HepG2 (cell line): ENCODE results near the gene HAUS2. TPM values are rescaled to one million over a fixed set of nuclear protein-coding genes. Genes with fewer than 3 reads are reported as not detected.
A peak's percentile ranks its signal among the peaks of the same experiment; 100 is the strongest.

Experiments used
- AGO1 ChIP-seq: fragments of 200-400 bp; formaldehyde crosslinking; IDR thresholded peaks from 2 replicates; pipeline ENCODE4 v1.6.1; 2017; ENCODE audit warnings: mild to moderate bottlenecking, low read depth, low read length, moderate library complexity; ENCODE audit not compliant: poor library complexity, severe bottlenecking
- BORCS8-MEF2B ChIP-seq: sonication (generic); formaldehyde crosslinking; IDR thresholded peaks from 2 replicates; pipeline ENCODE4 v1.8.0; 2022; ENCODE audit warnings: mild to moderate bottlenecking, missing genetic modification reagents
- CREB1 ChIP-seq, 2 experiments: fragments of 450-650 bp in 1 of 2; IDR thresholded peaks; 2 replicates each; pipeline ENCODE4 v1.6.1; 2016 to 2017; ENCODE audit warnings: control low read depth in 1 of 2, mild to moderate bottlenecking in 1 of 2, missing compliant biosample characterization in 1 of 2, missing genetic modification characterization in 1 of 2
- HNF1A ChIP-seq, 2 experiments: sonication (generic) in 1 of 2; formaldehyde crosslinking in 1 of 2; IDR thresholded peaks; 2 replicates each; pipeline versions ENCODE4 v1.4.0 to v1.6.1; 2016 to 2020; ENCODE audit warnings: borderline replicate concordance in 1 of 2, low read depth in 1 of 2, mild to moderate bottlenecking in 1 of 2, missing genetic modification reagents in 1 of 2
- KDM2A ChIP-seq: sonication (generic); formaldehyde crosslinking; IDR thresholded peaks from 2 replicates; pipeline ENCODE4 v1.4.0; 2020; ENCODE audit warnings: low read depth, missing genetic modification reagents, borderline replicate concordance
- MAFK ChIP-seq, 2 experiments: IDR thresholded peaks in 1 of 2; conservative IDR thresholded peaks in 1 of 2; 2 replicates each; pipeline ENCODE4 v1.6.1; 2011; ENCODE audit warnings: improper control_type of control experiment in 2 of 2, low read length in 2 of 2
- MED8 ChIP-seq: sonication (generic); formaldehyde crosslinking; IDR thresholded peaks from 2 replicates; pipeline ENCODE4 v1.8.1; 2023; ENCODE audit warnings: mild to moderate bottlenecking, missing genetic modification reagents; ENCODE audit not compliant: insufficient replicate concordance
- NFE2L1 ChIP-seq: sonication (generic); formaldehyde crosslinking; IDR thresholded peaks from 2 replicates; pipeline ENCODE4 v1.4.0; 2020; ENCODE audit warnings: missing genetic modification reagents, mild to moderate bottlenecking, borderline replicate concordance
- RBAK ChIP-seq: sonication (generic); formaldehyde crosslinking; IDR thresholded peaks from 2 replicates; pipeline ENCODE4 v1.5.1; 2020; ENCODE audit warnings: mild to moderate bottlenecking, missing genetic modification reagents
- SRSF9 ChIP-seq: fragments of 200-400 bp; formaldehyde crosslinking; IDR thresholded peaks from 2 replicates; pipeline ENCODE4 v1.6.1; 2018; ENCODE audit warnings: borderline replicate concordance, mild to moderate bottlenecking, low read depth, low read length; ENCODE audit not compliant: insufficient read depth, poor library complexity, severe bottlenecking
- ZFX ChIP-seq: sonication (generic); formaldehyde crosslinking; IDR thresholded peaks from 2 replicates; pipeline ENCODE4 v1.4.0; 2020; ENCODE audit warnings: mild to moderate bottlenecking, low read depth, missing genetic modification reagents, moderate library complexity
- ZNF256 ChIP-seq: sonication (generic); formaldehyde crosslinking; conservative IDR thresholded peaks from 2 replicates; pipeline ENCODE4 v1.4.0; 2020; ENCODE audit warnings: missing genetic modification reagents
- ZNF510 ChIP-seq: sonication (generic); formaldehyde crosslinking; IDR thresholded peaks from 2 replicates; pipeline ENCODE4 v1.4.0; 2020; ENCODE audit warnings: low read depth, mild to moderate bottlenecking, missing genetic modification reagents
- ZNF556 ChIP-seq: sonication (generic); formaldehyde crosslinking; IDR thresholded peaks from 2 replicates; pipeline ENCODE4 v1.4.0; 2020; ENCODE audit warnings: mild to moderate bottlenecking, missing genetic modification reagents, borderline replicate concordance
- ZNF572 ChIP-seq: sonication (generic); formaldehyde crosslinking; IDR thresholded peaks from 2 replicates; pipeline ENCODE4 v1.5.1; 2020; ENCODE audit warnings: mild to moderate bottlenecking, missing genetic modification reagents
- ZNF598 ChIP-seq: sonication (generic); formaldehyde crosslinking; IDR thresholded peaks from 2 replicates; pipeline ENCODE4 v1.5.1; 2020; ENCODE audit warnings: mild to moderate bottlenecking, missing genetic modification reagents, borderline replicate concordance
- ZNF614 ChIP-seq: IDR thresholded peaks from 2 replicates; pipeline ENCODE4 v1.6.1; 2018; ENCODE audit warnings: missing biosample characterization, missing genetic modification reagents, inconsistent platforms, borderline replicate concordance
- ZNF652 ChIP-seq: IDR thresholded peaks from 2 replicates; pipeline ENCODE4 v1.6.1; 2016; ENCODE audit warnings: low read depth, borderline replicate concordance
- polyA plus RNA-seq, 8 experiments: library from polyadenylated mRNA; depleted of rRNA in 3 of 8; stranded (reverse) in 7 of 8; unstranded in 1 of 8; fragments of >200 nt; fragmentation: Illumina TruSeq in 4 of 8; extraction: Trizol in 4 of 8; gene quantifications; 2 replicates each; pipeline versions ENCODE4 v1.2.1 to v1.2.3, GENCODE V29; 2011 to 2016; ENCODE audit warnings: low read depth in 4 of 8, missing spikeins in 1 of 8, mixed read lengths in 1 of 8; ENCODE audit not compliant: insufficient read depth in 1 of 8
- total RNA-seq, 5 experiments: library from RNA; depleted of rRNA; stranded (reverse); fragments of >200 nt; fragmentation: Illumina TruSeq; extraction: Trizol; gene quantifications; 2 replicates each; pipeline ENCODE4 v1.2.3, GENCODE V29; 2016; ENCODE audit warnings: low read depth in 1 of 5
- TF ChIP-seq, protein P1 (sequence below): sonication (generic); formaldehyde crosslinking; conservative IDR thresholded peaks from 2 replicates; pipeline ENCODE4 v1.8.0; 2022; ENCODE audit warnings: mild to moderate bottlenecking, moderate library complexity, missing genetic modification reagents
- TF ChIP-seq, protein P2 (sequence below): sonication (generic); formaldehyde crosslinking; IDR thresholded peaks from 2 replicates; pipeline ENCODE4 v1.4.0; 2020; ENCODE audit warnings: missing genetic modification reagents, borderline replicate concordance

The HAUS2 gene
- total and polyA plus RNA-seq, 2 of the 13 experiments (the other 11 are each of a cell fraction or from before 2014, with no cell fraction given) = 11.6 to 32.9 TPM

DNA sequence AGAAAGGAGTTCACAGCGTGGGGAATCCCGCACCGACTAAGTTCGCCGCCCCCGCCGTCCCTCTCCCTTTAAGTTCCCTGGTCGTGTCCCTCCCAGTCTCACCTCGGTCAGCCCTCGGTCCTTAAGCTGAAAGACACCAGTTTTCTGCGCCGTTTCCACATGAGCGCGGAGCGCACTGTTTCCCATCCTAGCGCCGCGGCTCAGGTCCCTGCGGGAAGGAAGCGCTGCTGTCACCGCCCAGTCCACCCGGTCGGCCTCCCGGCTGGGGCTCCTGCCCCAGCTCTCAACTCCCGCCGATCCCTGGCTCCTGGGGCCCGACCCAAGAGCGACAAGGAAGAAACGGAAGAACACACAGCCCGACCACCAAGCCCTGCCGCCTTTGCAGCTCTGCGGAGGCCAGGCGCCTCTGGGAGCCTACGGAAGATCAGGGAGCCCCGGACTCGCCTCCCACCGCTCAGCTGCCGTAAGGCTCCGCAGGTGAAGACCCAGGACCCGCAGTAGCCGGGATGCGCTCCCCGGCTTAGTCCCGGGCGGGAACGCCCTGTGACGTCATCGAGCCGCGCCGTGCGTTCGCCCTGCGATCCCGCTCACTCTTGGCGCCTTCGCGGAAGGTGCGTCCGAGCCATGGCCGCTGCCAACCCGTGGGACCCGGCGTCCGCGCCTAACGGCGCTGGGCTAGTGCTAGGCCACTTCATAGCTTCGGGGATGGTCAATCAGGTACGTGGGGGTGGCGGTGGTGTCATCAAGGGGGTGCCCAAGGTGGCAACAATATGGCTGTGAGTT lies at the start of gene HAUS2, which contains the start of gene LRRC57 (continued):
- TF ChIP-seq HNF1A (IDR thresholded peaks at IDR 0.05; ENCODE audit: low read depth) = no peak
- peak; percentile 58; the same call in 1 of the 2 replicates for TF ChIP-seq HNF1A (CRISPR knock-in tag; IDR thresholded peaks at IDR 0.05; ENCODE audit: borderline replicate concordance)
- TF ChIP-seq RBAK (CRISPR knock-in tag) = no peak; the same call in 1 of the 2 replicates
- peak; percentile 78 for TF ChIP-seq AGO1
- TF ChIP-seq ZFX (CRISPR knock-in tag) = peak; percentile 89
- TF ChIP-seq, protein P1, sequence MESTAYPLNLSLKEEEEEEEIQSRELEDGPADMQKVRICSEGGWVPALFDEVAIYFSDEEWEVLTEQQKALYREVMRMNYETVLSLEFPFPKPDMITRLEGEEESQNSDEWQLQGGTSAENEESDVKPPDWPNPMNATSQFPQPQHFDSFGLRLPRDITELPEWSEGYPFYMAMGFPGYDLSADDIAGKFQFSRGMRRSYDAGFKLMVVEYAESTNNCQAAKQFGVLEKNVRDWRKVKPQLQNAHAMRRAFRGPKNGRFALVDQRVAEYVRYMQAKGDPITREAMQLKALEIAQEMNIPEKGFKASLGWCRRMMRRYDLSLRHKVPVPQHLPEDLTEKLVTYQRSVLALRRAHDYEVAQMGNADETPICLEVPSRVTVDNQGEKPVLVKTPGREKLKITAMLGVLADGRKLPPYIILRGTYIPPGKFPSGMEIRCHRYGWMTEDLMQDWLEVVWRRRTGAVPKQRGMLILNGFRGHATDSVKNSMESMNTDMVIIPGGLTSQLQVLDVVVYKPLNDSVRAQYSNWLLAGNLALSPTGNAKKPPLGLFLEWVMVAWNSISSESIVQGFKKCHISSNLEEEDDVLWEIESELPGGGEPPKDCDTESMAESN (CRISPR knock-in tag) = peak; percentile 81
- no peak for TF ChIP-seq ZNF510 (CRISPR knock-in tag)
- TF ChIP-seq MED8 (CRISPR knock-in tag) = peak; percentile 46
- peak; percentile 85; the same call in 1 of the 2 replicates for TF ChIP-seq ZNF598 (CRISPR knock-in tag)
- peak; percentile 46; the same call in 1 of the 2 replicates for TF ChIP-seq ZNF572 (CRISPR knock-in tag)
- no peak for TF ChIP-seq NFE2L1 (CRISPR knock-in tag)
- TF ChIP-seq, protein P2, sequence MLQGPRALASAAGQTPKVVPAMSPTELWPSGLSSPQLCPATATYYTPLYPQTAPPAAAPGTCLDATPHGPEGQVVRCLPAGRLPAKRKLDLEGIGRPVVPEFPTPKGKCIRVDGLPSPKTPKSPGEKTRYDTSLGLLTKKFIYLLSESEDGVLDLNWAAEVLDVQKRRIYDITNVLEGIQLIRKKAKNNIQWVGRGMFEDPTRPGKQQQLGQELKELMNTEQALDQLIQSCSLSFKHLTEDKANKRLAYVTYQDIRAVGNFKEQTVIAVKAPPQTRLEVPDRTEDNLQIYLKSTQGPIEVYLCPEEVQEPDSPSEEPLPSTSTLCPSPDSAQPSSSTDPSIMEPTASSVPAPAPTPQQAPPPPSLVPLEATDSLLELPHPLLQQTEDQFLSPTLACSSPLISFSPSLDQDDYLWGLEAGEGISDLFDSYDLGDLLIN = peak; percentile 98; the same call in 1 of the 2 replicates
- TF ChIP-seq ZNF652 (CRISPR knock-in tag) = no peak
- peak; percentile 84; the same call in 1 of the 2 replicates for TF ChIP-seq ZNF614 (CRISPR knock-in tag)
- no peak for TF ChIP-seq MAFK (conservative IDR thresholded peaks at IDR 0.05 in 1 of 2, IDR thresholded peaks at IDR 0.05 in 1 of 2; ENCODE audit: low read length in 2 of 2)
- TF ChIP-seq ZNF556 (CRISPR knock-in tag) = no peak
- TF ChIP-seq SRSF9 = no peak
- peak; percentile 61; the same call in 1 of the 2 replicates for TF ChIP-seq ZNF256 (CRISPR knock-in tag)
- TF ChIP-seq BORCS8-MEF2B (CRISPR knock-in tag) = peak; percentile 89
- peak; percentile 96 for TF ChIP-seq KDM2A (CRISPR knock-in tag)
- peak; percentile 100 for TF ChIP-seq CREB1 (IDR thresholded peaks at IDR 0.05)
- TF ChIP-seq CREB1 (CRISPR knock-in tag; IDR thresholded peaks at IDR 0.05) = peak; percentile 99
